Glomerular visceral epithelial cell (primary cell): ENCODE data around the gene TBC1D23.
"Not testable (repeated sequence)": the region's sequence is repeated elsewhere in the genome, so short reads cannot be mapped to it uniquely, and the experiment has no call there.

Source experiments
- DNase-seq: peaks from one replicate; pipeline ENCODE4 v3.0.0-alpha.2; 2016; ENCODE audit errors: extremely low spot score

TBC1D23 gene

GRCh38 chr3:100260685-100261484 lies at the start of gene TBC1D23:
Gene TBC1D23, plus strand, starts transcription at chr3:100260992. Its CDS starts 27 bp downstream, at chr3:100261019.
- DNase-seq, result peak; percentile 98

GRCh38 chr3:100213891-100214573 lies 46.8 kb upstream of the TBC1D23 start:
- DNase-seq, result no peak

GRCh38 chr3:100214574-100214964 lies 46.2 kb upstream of the TBC1D23 start:
- DNase-seq, result no peak

- no peak for DNase-seq
Observed at GRCh38 chr3:100216713-100217112, 44.1 kb upstream of the TBC1D23 start.

- DNase-seq, result no peak
Observed at GRCh38 chr3:100221159-100221558, 39.6 kb upstream of the TBC1D23 start.

- no peak for DNase-seq
Observed at GRCh38 chr3:100225193-100225592, 35.6 kb upstream of the TBC1D23 start.

- no peak for DNase-seq
Observed at GRCh38 chr3:100225883-100226282, 34.9 kb upstream of the TBC1D23 start.

- peak; percentile 38 for DNase-seq
Observed at GRCh38 chr3:100226712-100227429, 33.9 kb upstream of the TBC1D23 start.

GRCh38 chr3:100227511-100227921 lies 33.3 kb upstream of the TBC1D23 start:
- DNase-seq, result no peak

- no peak for DNase-seq
Observed at GRCh38 chr3:100228247-100228646, 32.5 kb upstream of the TBC1D23 start.

GRCh38 chr3:100229188-100229587 lies 31.6 kb upstream of the TBC1D23 start:
- DNase-seq, result not testable (repeated sequence)

GRCh38 chr3:100230710-100231109 lies 30.1 kb upstream of the TBC1D23 start:
- no peak for DNase-seq

GRCh38 chr3:100231668-100232067 lies 29.1 kb upstream of the TBC1D23 start:
- DNase-seq, result no peak

- DNase-seq, result no peak
Observed at GRCh38 chr3:100234364-100234763, 26.4 kb upstream of the TBC1D23 start.

- DNase-seq, result no peak
Observed at GRCh38 chr3:100238599-100238998, 22.2 kb upstream of the TBC1D23 start.

- not testable (repeated sequence) for DNase-seq
Observed at GRCh38 chr3:100242471-100242870, 18.3 kb upstream of the TBC1D23 start.

- DNase-seq, result no peak
Observed at GRCh38 chr3:100244264-100244663, 16.5 kb upstream of the TBC1D23 start.

GRCh38 chr3:100245136-100245535 lies 15.7 kb upstream of the TBC1D23 start:
- no peak for DNase-seq

- peak; percentile 13 for DNase-seq
Observed at GRCh38 chr3:100245927-100246326, 14.9 kb upstream of the TBC1D23 start.

- DNase-seq, result no peak
Observed at GRCh38 chr3:100246999-100247398, 13.8 kb upstream of the TBC1D23 start.

- DNase-seq, result no peak
Observed at GRCh38 chr3:100252001-100252400, 8.8 kb upstream of the TBC1D23 start.

- peak; percentile 66 for DNase-seq
Observed at GRCh38 chr3:100254168-100254777, 6.5 kb upstream of the TBC1D23 start.
